ENCODE results near the gene DDB1.
"Not testable (repeated sequence)": the region's sequence is repeated elsewhere in the genome, so short reads cannot be mapped to it uniquely, and the experiment has no call there.

DDB1 gene

GRCh38 chr11:61265357-61265756 lies 67.5 kb downstream of the DDB1 start:
- H3K27ac Mint-ChIP-seq, result no peak overlapping the region

GRCh38 chr11:61264795-61265194 lies 68.1 kb downstream of the DDB1 start:
- H3K9me3 Mint-ChIP-seq (ENCODE audit: low read depth), result no peaks in the 10 kb centered on the region
- no peaks in the 10 kb centered on the region for H3K27me3 Mint-ChIP-seq
- H3K36me3 Mint-ChIP-seq, result no peaks in the 10 kb centered on the region
- H3K4me1 Mint-ChIP-seq (ENCODE audit: low read depth), result no peaks in the 10 kb centered on the region
- no peak overlapping the region for H3K27ac Mint-ChIP-seq
- no peak overlapping the region for H3K4me3 Mint-ChIP-seq

More at GRCh38 chr11:61265357-61265756, 67.5 kb downstream of the DDB1 start:
- Mint-ChIP-seq H3K4me1 (ENCODE audit: low read depth) (no peaks in the 10 kb centered on the region), H3K4me3 (no peak overlapping the region), H3K36me3 (no peaks in the 10 kb centered on the region), H3K27me3 (no peaks in the 10 kb centered on the region), H3K9me3 (ENCODE audit: low read depth) (no peaks in the 10 kb centered on the region)

- Mint-ChIP-seq H3K4me1 (ENCODE audit: low read depth) (no peaks in the 10 kb centered on the region), H3K27ac (no peak overlapping the region), H3K36me3 (no peaks in the 10 kb centered on the region), H3K4me3 (no peak overlapping the region), H3K27me3 (no peaks in the 10 kb centered on the region), H3K9me3 (ENCODE audit: low read depth) (no peaks in the 10 kb centered on the region)
Measured at GRCh38 chr11:61264371-61264770, 68.5 kb downstream of the DDB1 start.

- H3K36me3 Mint-ChIP-seq, result no peaks in the 10 kb centered on the region
- no peak overlapping the region for H3K4me3 Mint-ChIP-seq
- no peak overlapping the region for H3K27ac Mint-ChIP-seq
- H3K4me1 Mint-ChIP-seq (ENCODE audit: low read depth), result no peaks in the 10 kb centered on the region
- no peaks in the 10 kb centered on the region for H3K9me3 Mint-ChIP-seq (ENCODE audit: low read depth)
- H3K27me3 Mint-ChIP-seq, result no peaks in the 10 kb centered on the region
Measured at GRCh38 chr11:61259363-61259762, 73.5 kb downstream of the DDB1 start.

GRCh38 chr11:61258546-61258945 lies 74.4 kb downstream of the DDB1 start:
- H3K36me3 Mint-ChIP-seq, result no peaks in the 10 kb centered on the region
- no peak overlapping the region for H3K4me3 Mint-ChIP-seq
- no peak overlapping the region for H3K27ac Mint-ChIP-seq
- H3K4me1 Mint-ChIP-seq (ENCODE audit: low read depth), result no peaks in the 10 kb centered on the region
- no peaks in the 10 kb centered on the region for H3K9me3 Mint-ChIP-seq (ENCODE audit: low read depth)
- no peaks in the 10 kb centered on the region for H3K27me3 Mint-ChIP-seq

- Mint-ChIP-seq H3K4me3 (no peak overlapping the region), H3K4me1 (ENCODE audit: low read depth) (no peaks in the 10 kb centered on the region), H3K36me3 (no peaks in the 10 kb centered on the region), H3K27me3 (no peaks in the 10 kb centered on the region), H3K9me3 (ENCODE audit: low read depth) (no peaks in the 10 kb centered on the region), H3K27ac (no peak overlapping the region)
Measured at GRCh38 chr11:61256710-61257482, 76.0 kb downstream of the DDB1 start.

- H3K27me3 Mint-ChIP-seq, result no peaks in the 10 kb centered on the region
- H3K4me3 Mint-ChIP-seq, result no peak overlapping the region
- no peaks in the 10 kb centered on the region for H3K36me3 Mint-ChIP-seq
- no peaks in the 10 kb centered on the region for H3K9me3 Mint-ChIP-seq (ENCODE audit: low read depth)
- H3K4me1 Mint-ChIP-seq (ENCODE audit: low read depth), result no peaks in the 10 kb centered on the region
- H3K27ac Mint-ChIP-seq, result no peak overlapping the region
Measured at GRCh38 chr11:61254403-61255025, 78.4 kb downstream of the DDB1 start.

- H3K27ac Mint-ChIP-seq; H3K4me3 Mint-ChIP-seq; H3K27me3 Mint-ChIP-seq; H3K9me3 Mint-ChIP-seq (ENCODE audit: low read depth); H3K36me3 Mint-ChIP-seq; H3K4me1 Mint-ChIP-seq (ENCODE audit: low read depth): not testable (repeated sequence)
Measured at GRCh38 chr11:61252332-61252731, 80.6 kb downstream of the DDB1 start.

GRCh38 chr11:61250796-61251765 lies 81.8 kb downstream of the DDB1 start:
- H3K27ac Mint-ChIP-seq; H3K27me3 Mint-ChIP-seq; H3K9me3 Mint-ChIP-seq (ENCODE audit: low read depth); H3K36me3 Mint-ChIP-seq; H3K4me1 Mint-ChIP-seq (ENCODE audit: low read depth); H3K4me3 Mint-ChIP-seq: not testable (repeated sequence)
